WTC11 (cell line): ENCODE results near the gene EGLN1. TPM values are rescaled to one million over a fixed set of nuclear protein-coding genes. Genes with fewer than 3 reads are reported as not detected.

Experiments used
- ATAC-seq: fragments of 200-7000 bp; cut with Tn5 transposase; 2 replicates; pipeline ENCODE4 v1.10.0; 2021; ENCODE audit warnings: mild to moderate bottlenecking, moderate library complexity
- CTCF ChIA-PET: fragments of 300-600 bp; sonication (Branson Sonifier 250); formaldehyde crosslinking; loops from one replicate; lab custom pipeline; 2021; ENCODE audit warnings: antibody characterized with exemption; lab: Charles Lee
- POLR2A ChIA-PET: fragments of 350-600 bp; sonication (Branson Sonifier 250); formaldehyde crosslinking; loops from one replicate; lab custom pipeline; 2021; ENCODE audit warnings: antibody characterized with exemption; lab: Charles Lee
- DNase-seq: peaks from one replicate; pipeline ENCODE4 v3.0.0; 2021; ENCODE audit warnings: low spot score
- H3K27ac Mint-ChIP-seq: 2 replicates; pipeline ENCODE4 v1.8.0; 2021; ENCODE audit warnings: mixed read lengths
- H3K27me3 Mint-ChIP-seq: 2 replicates; pipeline ENCODE4 v1.8.0; 2021; ENCODE audit warnings: low read depth, mild to moderate bottlenecking, moderate library complexity, mixed read lengths
- H3K36me3 Mint-ChIP-seq: 2 replicates; pipeline ENCODE4 v1.8.0; 2021; ENCODE audit warnings: mixed read lengths
- H3K4me1 Mint-ChIP-seq: 2 replicates; pipeline ENCODE4 v1.8.0; 2022; ENCODE audit warnings: mixed read lengths
- H3K4me3 Mint-ChIP-seq: 2 replicates; pipeline ENCODE4 v1.8.0; 2021; ENCODE audit warnings: mild to moderate bottlenecking, moderate library complexity, mixed read lengths
- H3K9me3 Mint-ChIP-seq: 2 replicates; pipeline ENCODE4 v1.8.0; 2021; ENCODE audit warnings: mixed read lengths
- ELF4 ChIP-seq: sonication (generic); formaldehyde crosslinking; IDR thresholded peaks from 2 replicates; pipeline ENCODE4 v1.8.1; 2022; ENCODE audit warnings: low read depth, mild to moderate bottlenecking, moderate library complexity, missing genetic modification reagents
- GTF2I ChIP-seq: fragments of 250-450 bp; sonication (Bioruptor Pico); conservative IDR thresholded peaks from 2 replicates; pipeline ENCODE4 v1.4.0; 2021; ENCODE audit warnings: mild to moderate bottlenecking
- KAT7 ChIP-seq: sonication (generic); formaldehyde crosslinking; IDR thresholded peaks from 2 replicates; pipeline ENCODE4 v1.8.1; 2023; ENCODE audit warnings: missing genetic modification reagents, mild to moderate bottlenecking, borderline replicate concordance
- MYBL2 ChIP-seq: sonication (generic); formaldehyde crosslinking; IDR thresholded peaks from 2 replicates; pipeline ENCODE4 v1.8.1; 2023; ENCODE audit warnings: mild to moderate bottlenecking, moderate library complexity, missing genetic modification reagents
- NFYB ChIP-seq: sonication (generic); formaldehyde crosslinking; conservative IDR thresholded peaks from 2 replicates; pipeline ENCODE4 v1.8.0; 2022; ENCODE audit warnings: low read depth, missing genetic modification reagents
- RORB ChIP-seq: fragments of 250-450 bp; sonication (Bioruptor Pico); IDR thresholded peaks from 2 replicates; pipeline ENCODE4 v1.9.0; 2021; ENCODE audit warnings: mild to moderate bottlenecking
- SMAD4 ChIP-seq: sonication (generic); formaldehyde crosslinking; IDR thresholded peaks from 2 replicates; pipeline ENCODE4 v1.8.0; 2022; ENCODE audit warnings: mild to moderate bottlenecking, missing genetic modification reagents
- SOX15 ChIP-seq: fragments of 250-450 bp; sonication (Bioruptor Pico); IDR thresholded peaks from 2 replicates; pipeline ENCODE4 v1.9.0; 2021; ENCODE audit warnings: mild to moderate bottlenecking
- TP53 ChIP-seq: sonication (generic); formaldehyde crosslinking; IDR thresholded peaks from 2 replicates; pipeline ENCODE4 v1.8.1; 2023; ENCODE audit warnings: mild to moderate bottlenecking, missing genetic modification reagents
- ZNF263 ChIP-seq: sonication (generic); formaldehyde crosslinking; IDR thresholded peaks from 2 replicates; pipeline ENCODE4 v1.8.1; 2022; ENCODE audit warnings: low read depth, mild to moderate bottlenecking, moderate library complexity, missing genetic modification reagents
- total RNA-seq: library from RNA; stranded (reverse); gene quantifications from 3 replicates; pipeline ENCODE4 v1.2.3, GENCODE V29; 2021
- TF ChIP-seq, protein P1 (sequence below): fragments of 250-450 bp; sonication (Bioruptor Pico); IDR thresholded peaks from 2 replicates; pipeline ENCODE4 v1.9.0; 2021; ENCODE audit warnings: mild to moderate bottlenecking
- TF ChIP-seq, protein P2 (sequence below): sonication (generic); formaldehyde crosslinking; IDR thresholded peaks from 2 replicates; pipeline ENCODE4 v1.8.1; 2022; ENCODE audit warnings: missing genetic modification reagents, borderline replicate concordance
- TF ChIP-seq, protein P3 (sequence below): fragments of 250-450 bp; sonication (Bioruptor Pico); IDR thresholded peaks from 2 replicates; pipeline ENCODE4 v1.9.0; 2021; ENCODE audit warnings: mild to moderate bottlenecking, borderline replicate concordance
- TF ChIP-seq, protein P4 (sequence below): sonication (generic); formaldehyde crosslinking; IDR thresholded peaks from 2 replicates; pipeline ENCODE4 v1.8.1; 2023; ENCODE audit warnings: mild to moderate bottlenecking, moderate library complexity, missing genetic modification reagents
- TF ChIP-seq, protein P5 (sequence below): sonication (generic); formaldehyde crosslinking; conservative IDR thresholded peaks from 2 replicates; pipeline ENCODE4 v1.8.1; 2022; ENCODE audit warnings: mild to moderate bottlenecking, missing genetic modification reagents
- TF ChIP-seq, protein P6 (sequence below): sonication (generic); formaldehyde crosslinking; IDR thresholded peaks from 2 replicates; pipeline ENCODE4 v1.8.0; 2022; ENCODE audit warnings: mild to moderate bottlenecking, missing genetic modification reagents
- TF ChIP-seq, protein P7 (sequence below): sonication (generic); formaldehyde crosslinking; IDR thresholded peaks from 2 replicates; pipeline ENCODE4 v1.8.1; 2022; ENCODE audit warnings: low read depth, mild to moderate bottlenecking, moderate library complexity, missing genetic modification reagents, borderline replicate concordance
- TF ChIP-seq, protein P8 (sequence below): sonication (generic); formaldehyde crosslinking; IDR thresholded peaks from 2 replicates; pipeline ENCODE4 v1.8.1; 2023; ENCODE audit warnings: mild to moderate bottlenecking, missing genetic modification reagents

The EGLN1 gene
- total RNA-seq, 1 experiment from 2014 or later = 13.7 TPM

DNA sequence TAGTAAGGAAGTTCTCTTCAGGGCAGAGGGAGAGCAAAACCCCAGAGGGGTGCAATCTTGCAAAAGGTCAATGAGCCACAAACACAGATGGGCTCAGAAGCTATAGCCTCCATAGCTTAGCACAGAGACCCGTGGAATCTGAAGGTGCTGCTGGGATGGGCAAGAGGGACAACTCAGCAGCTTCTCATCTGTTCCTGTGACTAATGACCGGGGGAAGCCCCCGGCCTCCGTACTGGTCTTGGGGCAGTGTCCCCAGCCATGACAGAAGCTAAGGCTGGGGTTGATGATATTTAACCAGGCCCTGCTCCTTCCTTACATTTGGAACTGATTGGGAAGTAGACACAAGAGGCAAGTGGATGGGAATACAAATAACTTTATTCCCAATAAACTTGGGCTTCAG lies 103.5 kb downstream of the EGLN1 start:
- CTCF ChIA-PET = no interaction called here

More for the DNA sequence above, 103.5 kb downstream of the EGLN1 start:
- no peak overlapping the region for H3K27ac Mint-ChIP-seq
- ATAC-seq (no peak), DNase-seq (no peak)
- TF ChIP-seq, protein P1, sequence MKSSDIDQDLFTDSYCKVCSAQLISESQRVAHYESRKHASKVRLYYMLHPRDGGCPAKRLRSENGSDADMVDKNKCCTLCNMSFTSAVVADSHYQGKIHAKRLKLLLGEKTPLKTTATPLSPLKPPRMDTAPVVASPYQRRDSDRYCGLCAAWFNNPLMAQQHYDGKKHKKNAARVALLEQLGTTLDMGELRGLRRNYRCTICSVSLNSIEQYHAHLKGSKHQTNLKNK = no peak
- TF ChIP-seq GTF2I (CRISPR knock-in tag) = no peak
- no peak for TF ChIP-seq NFYB (CRISPR knock-in tag)
- TF ChIP-seq, protein P2, sequence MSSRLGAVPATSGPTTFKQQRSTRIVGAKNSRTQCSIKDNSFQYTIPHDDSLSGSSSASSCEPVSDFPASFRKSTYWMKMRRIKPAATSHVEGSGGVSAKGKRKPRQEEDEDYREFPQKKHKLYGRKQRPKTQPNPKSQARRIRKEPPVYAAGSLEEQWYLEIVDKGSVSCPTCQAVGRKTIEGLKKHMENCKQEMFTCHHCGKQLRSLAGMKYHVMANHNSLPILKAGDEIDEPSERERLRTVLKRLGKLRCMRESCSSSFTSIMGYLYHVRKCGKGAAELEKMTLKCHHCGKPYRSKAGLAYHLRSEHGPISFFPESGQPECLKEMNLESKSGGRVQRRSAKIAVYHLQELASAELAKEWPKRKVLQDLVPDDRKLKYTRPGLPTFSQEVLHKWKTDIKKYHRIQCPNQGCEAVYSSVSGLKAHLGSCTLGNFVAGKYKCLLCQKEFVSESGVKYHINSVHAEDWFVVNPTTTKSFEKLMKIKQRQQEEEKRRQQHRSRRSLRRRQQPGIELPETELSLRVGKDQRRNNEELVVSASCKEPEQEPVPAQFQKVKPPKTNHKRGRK (CRISPR knock-in tag) = no peak
- no peak for TF ChIP-seq ELF4 (CRISPR knock-in tag)
- TF ChIP-seq KAT7 (CRISPR knock-in tag) = no peak
- TF ChIP-seq TP53 (CRISPR knock-in tag) = no peak
- no peak for TF ChIP-seq SOX15
- TF ChIP-seq MYBL2 (CRISPR knock-in tag) = no peak
- TF ChIP-seq, protein P3, sequence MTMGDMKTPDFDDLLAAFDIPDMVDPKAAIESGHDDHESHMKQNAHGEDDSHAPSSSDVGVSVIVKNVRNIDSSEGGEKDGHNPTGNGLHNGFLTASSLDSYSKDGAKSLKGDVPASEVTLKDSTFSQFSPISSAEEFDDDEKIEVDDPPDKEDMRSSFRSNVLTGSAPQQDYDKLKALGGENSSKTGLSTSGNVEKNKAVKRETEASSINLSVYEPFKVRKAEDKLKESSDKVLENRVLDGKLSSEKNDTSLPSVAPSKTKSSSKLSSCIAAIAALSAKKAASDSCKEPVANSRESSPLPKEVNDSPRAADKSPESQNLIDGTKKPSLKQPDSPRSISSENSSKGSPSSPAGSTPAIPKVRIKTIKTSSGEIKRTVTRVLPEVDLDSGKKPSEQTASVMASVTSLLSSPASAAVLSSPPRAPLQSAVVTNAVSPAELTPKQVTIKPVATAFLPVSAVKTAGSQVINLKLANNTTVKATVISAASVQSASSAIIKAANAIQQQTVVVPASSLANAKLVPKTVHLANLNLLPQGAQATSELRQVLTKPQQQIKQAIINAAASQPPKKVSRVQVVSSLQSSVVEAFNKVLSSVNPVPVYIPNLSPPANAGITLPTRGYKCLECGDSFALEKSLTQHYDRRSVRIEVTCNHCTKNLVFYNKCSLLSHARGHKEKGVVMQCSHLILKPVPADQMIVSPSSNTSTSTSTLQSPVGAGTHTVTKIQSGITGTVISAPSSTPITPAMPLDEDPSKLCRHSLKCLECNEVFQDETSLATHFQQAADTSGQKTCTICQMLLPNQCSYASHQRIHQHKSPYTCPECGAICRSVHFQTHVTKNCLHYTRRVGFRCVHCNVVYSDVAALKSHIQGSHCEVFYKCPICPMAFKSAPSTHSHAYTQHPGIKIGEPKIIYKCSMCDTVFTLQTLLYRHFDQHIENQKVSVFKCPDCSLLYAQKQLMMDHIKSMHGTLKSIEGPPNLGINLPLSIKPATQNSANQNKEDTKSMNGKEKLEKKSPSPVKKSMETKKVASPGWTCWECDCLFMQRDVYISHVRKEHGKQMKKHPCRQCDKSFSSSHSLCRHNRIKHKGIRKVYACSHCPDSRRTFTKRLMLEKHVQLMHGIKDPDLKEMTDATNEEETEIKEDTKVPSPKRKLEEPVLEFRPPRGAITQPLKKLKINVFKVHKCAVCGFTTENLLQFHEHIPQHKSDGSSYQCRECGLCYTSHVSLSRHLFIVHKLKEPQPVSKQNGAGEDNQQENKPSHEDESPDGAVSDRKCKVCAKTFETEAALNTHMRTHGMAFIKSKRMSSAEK = no peak
- TF ChIP-seq, protein P4, sequence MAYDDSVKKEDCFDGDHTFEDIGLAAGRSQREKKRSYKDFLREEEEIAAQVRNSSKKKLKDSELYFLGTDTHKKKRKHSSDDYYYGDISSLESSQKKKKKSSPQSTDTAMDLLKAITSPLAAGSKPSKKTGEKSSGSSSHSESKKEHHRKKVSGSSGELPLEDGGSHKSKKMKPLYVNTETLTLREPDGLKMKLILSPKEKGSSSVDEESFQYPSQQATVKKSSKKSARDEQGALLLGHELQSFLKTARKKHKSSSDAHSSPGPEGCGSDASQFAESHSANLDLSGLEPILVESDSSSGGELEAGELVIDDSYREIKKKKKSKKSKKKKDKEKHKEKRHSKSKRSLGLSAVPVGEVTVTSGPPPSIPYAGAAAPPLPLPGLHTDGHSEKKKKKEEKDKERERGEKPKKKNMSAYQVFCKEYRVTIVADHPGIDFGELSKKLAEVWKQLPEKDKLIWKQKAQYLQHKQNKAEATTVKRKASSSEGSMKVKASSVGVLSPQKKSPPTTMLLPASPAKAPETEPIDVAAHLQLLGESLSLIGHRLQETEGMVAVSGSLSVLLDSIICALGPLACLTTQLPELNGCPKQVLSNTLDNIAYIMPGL (CRISPR knock-in tag) = no peak
- TF ChIP-seq, protein P5, sequence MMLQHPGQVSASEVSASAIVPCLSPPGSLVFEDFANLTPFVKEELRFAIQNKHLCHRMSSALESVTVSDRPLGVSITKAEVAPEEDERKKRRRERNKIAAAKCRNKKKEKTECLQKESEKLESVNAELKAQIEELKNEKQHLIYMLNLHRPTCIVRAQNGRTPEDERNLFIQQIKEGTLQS (CRISPR knock-in tag) = no peak
- no peak for TF ChIP-seq RORB (CRISPR knock-in tag)
- TF ChIP-seq, protein P6, sequence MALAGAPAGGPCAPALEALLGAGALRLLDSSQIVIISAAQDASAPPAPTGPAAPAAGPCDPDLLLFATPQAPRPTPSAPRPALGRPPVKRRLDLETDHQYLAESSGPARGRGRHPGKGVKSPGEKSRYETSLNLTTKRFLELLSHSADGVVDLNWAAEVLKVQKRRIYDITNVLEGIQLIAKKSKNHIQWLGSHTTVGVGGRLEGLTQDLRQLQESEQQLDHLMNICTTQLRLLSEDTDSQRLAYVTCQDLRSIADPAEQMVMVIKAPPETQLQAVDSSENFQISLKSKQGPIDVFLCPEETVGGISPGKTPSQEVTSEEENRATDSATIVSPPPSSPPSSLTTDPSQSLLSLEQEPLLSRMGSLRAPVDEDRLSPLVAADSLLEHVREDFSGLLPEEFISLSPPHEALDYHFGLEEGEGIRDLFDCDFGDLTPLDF = no peak
- TF ChIP-seq, protein P7, sequence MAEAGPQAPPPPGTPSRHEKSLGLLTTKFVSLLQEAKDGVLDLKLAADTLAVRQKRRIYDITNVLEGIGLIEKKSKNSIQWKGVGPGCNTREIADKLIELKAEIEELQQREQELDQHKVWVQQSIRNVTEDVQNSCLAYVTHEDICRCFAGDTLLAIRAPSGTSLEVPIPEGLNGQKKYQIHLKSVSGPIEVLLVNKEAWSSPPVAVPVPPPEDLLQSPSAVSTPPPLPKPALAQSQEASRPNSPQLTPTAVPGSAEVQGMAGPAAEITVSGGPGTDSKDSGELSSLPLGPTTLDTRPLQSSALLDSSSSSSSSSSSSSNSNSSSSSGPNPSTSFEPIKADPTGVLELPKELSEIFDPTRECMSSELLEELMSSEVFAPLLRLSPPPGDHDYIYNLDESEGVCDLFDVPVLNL = no peak
- TF ChIP-seq, protein P8, sequence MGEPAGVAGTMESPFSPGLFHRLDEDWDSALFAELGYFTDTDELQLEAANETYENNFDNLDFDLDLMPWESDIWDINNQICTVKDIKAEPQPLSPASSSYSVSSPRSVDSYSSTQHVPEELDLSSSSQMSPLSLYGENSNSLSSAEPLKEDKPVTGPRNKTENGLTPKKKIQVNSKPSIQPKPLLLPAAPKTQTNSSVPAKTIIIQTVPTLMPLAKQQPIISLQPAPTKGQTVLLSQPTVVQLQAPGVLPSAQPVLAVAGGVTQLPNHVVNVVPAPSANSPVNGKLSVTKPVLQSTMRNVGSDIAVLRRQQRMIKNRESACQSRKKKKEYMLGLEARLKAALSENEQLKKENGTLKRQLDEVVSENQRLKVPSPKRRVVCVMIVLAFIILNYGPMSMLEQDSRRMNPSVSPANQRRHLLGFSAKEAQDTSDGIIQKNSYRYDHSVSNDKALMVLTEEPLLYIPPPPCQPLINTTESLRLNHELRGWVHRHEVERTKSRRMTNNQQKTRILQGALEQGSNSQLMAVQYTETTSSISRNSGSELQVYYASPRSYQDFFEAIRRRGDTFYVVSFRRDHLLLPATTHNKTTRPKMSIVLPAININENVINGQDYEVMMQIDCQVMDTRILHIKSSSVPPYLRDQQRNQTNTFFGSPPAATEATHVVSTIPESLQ = no peak
- no peak for TF ChIP-seq SMAD4 (CRISPR knock-in tag)
- TF ChIP-seq ZNF263 = no peak
- H3K9me3 Mint-ChIP-seq = peaks cover 4% of the 10 kb centered on the region
- H3K4me1 Mint-ChIP-seq = no peaks in the 10 kb centered on the region; the same call in 1 of the 2 replicates
- H3K36me3 Mint-ChIP-seq = no peaks in the 10 kb centered on the region
- POLR2A ChIA-PET = no interaction called here
- peaks cover 1% of the 10 kb centered on the region for H3K27me3 Mint-ChIP-seq
- H3K4me3 Mint-ChIP-seq = no peak overlapping the region
